Mesenchymal stem cell (in vitro differentiated cells and primary cell): ENCODE measurements around the gene ZNF503.

Source experiments
- DNase-seq: peaks from one replicate; pipeline ENCODE4 v3.0.0-alpha.2; 2013
- H2AFZ ChIP-seq: one replicate; pipeline ENCODE4 v1.6.1; 2013; ENCODE audit warnings: low read depth, mild to moderate bottlenecking, control low read depth, inconsistent platforms, low read length, moderate library complexity
- H2AK5ac ChIP-seq: 2 replicates; pipeline ENCODE4 v1.6.1; 2013; ENCODE audit warnings: low read length, moderate library complexity, mild to moderate bottlenecking, inconsistent platforms; ENCODE audit not compliant: severe bottlenecking
- H2BK120ac ChIP-seq: one replicate; pipeline ENCODE4 v1.6.1; 2013; ENCODE audit warnings: low read depth, mild to moderate bottlenecking, inconsistent platforms, low read length, moderate library complexity
- H2BK12ac ChIP-seq, 2 experiments: one replicate each; pipeline ENCODE4 v1.6.1; 2013; ENCODE audit warnings: inconsistent platforms in 2 of 2, low read length in 2 of 2, mild to moderate bottlenecking in 2 of 2, moderate library complexity in 2 of 2, control low read depth in 1 of 2
- H2BK15ac ChIP-seq: one replicate; pipeline ENCODE4 v1.6.1; 2013; ENCODE audit warnings: mild to moderate bottlenecking, low read depth, inconsistent platforms; ENCODE audit not compliant: poor library complexity, severe bottlenecking
- H2BK5ac ChIP-seq: 2 replicates; pipeline ENCODE4 v1.6.1; 2013; ENCODE audit warnings: low read depth, mild to moderate bottlenecking, low read length, control low read depth, inconsistent platforms; ENCODE audit not compliant: poor library complexity, severe bottlenecking
- H3K14ac ChIP-seq, 2 experiments: one replicate each; pipeline ENCODE4 v1.6.1; 2013; ENCODE audit warnings: inconsistent platforms in 2 of 2, low read length in 2 of 2, control low read depth in 1 of 2, mild to moderate bottlenecking in 1 of 2, moderate library complexity in 1 of 2
- H3K18ac ChIP-seq, 2 experiments: one replicate each; pipeline ENCODE4 v1.6.1; 2013; ENCODE audit warnings: inconsistent platforms in 2 of 2, low read length in 2 of 2, control low read depth in 1 of 2, low read depth in 1 of 2, mild to moderate bottlenecking in 1 of 2
- H3K23ac ChIP-seq, 2 experiments: one replicate each; pipeline ENCODE4 v1.6.1; 2013; ENCODE audit warnings: inconsistent platforms in 2 of 2, low read length in 2 of 2, mild to moderate bottlenecking in 2 of 2, moderate library complexity in 2 of 2, control low read depth in 1 of 2
- H3K27ac ChIP-seq: 2 replicates; pipeline ENCODE4 v1.5.1; 2013; ENCODE audit warnings: mild to moderate bottlenecking, moderate library complexity, low read length, control low read depth, inconsistent platforms; ENCODE audit not compliant: poor library complexity, severe bottlenecking
- H3K27me3 ChIP-seq, 2 experiments: 2 replicates each; pipeline versions ENCODE4 v1.6.1 to v1.7.0; 2013; ENCODE audit warnings: low read length in 2 of 2, mild to moderate bottlenecking in 2 of 2, moderate library complexity in 2 of 2, control low read depth in 1 of 2, inconsistent platforms in 1 of 2; ENCODE audit not compliant: control insufficient read depth in 1 of 2, insufficient read depth in 1 of 2
- H3K36me3 ChIP-seq, 2 experiments: 2 replicates each; pipeline versions ENCODE4 v1.6.1 to v1.7.0; 2013; ENCODE audit warnings: low read length in 2 of 2, control low read depth in 1 of 2, inconsistent platforms in 1 of 2, low read depth in 1 of 2, mild to moderate bottlenecking in 1 of 2; ENCODE audit not compliant: insufficient read depth in 2 of 2, control insufficient read depth in 1 of 2
- H3K4ac ChIP-seq, 2 experiments: one replicate each; pipeline ENCODE4 v1.6.1; 2013; ENCODE audit warnings: inconsistent platforms in 2 of 2, low read length in 2 of 2, mild to moderate bottlenecking in 2 of 2, moderate library complexity in 2 of 2, control low read depth in 1 of 2, low read depth in 1 of 2
- H3K4me1 ChIP-seq: 2 replicates; pipeline ENCODE4 v1.6.1; 2013; ENCODE audit warnings: low read depth, low read length, control low read depth; ENCODE audit not compliant: control insufficient read depth, insufficient read depth
- H3K4me2 ChIP-seq: 2 replicates; pipeline ENCODE4 v1.6.1; 2013; ENCODE audit warnings: low read length, mild to moderate bottlenecking, inconsistent platforms; ENCODE audit not compliant: poor library complexity, severe bottlenecking
- H3K4me3 ChIP-seq, 2 experiments: 2 replicates each; pipeline versions ENCODE4 v1.5.1 to v1.7.0; 2013; ENCODE audit warnings: low read length in 2 of 2, mild to moderate bottlenecking in 2 of 2, control low read depth in 1 of 2, low read depth in 1 of 2; ENCODE audit not compliant: insufficient read depth in 1 of 2
- H3K79me1 ChIP-seq: replicated peaks from 2 replicates; pipeline ENCODE4 v1.6.1; 2013; ENCODE audit warnings: mild to moderate bottlenecking, control low read depth, low read length, inconsistent platforms; ENCODE audit not compliant: poor library complexity, severe bottlenecking
- H3K9ac ChIP-seq: 2 replicates; pipeline ENCODE4 v1.7.0; 2013; ENCODE audit warnings: mild to moderate bottlenecking, low read length, moderate library complexity
- H3K9me3 ChIP-seq: 2 replicates; pipeline ENCODE4 v1.7.0; 2013; ENCODE audit warnings: mild to moderate bottlenecking, low read length; ENCODE audit not compliant: control insufficient read depth
- H4K8ac ChIP-seq: one replicate; pipeline ENCODE4 v1.6.1; 2013; ENCODE audit warnings: inconsistent platforms, mild to moderate bottlenecking, low read length, moderate library complexity
- H4K91ac ChIP-seq: one replicate; pipeline ENCODE4 v1.6.1; 2013; ENCODE audit warnings: mild to moderate bottlenecking, low read length, inconsistent platforms
- WGBS: methylation state at CpG from one replicate; pipeline ENCODE4 v1.1.7; 2013; ENCODE audit warnings: mixed read lengths; 5-methylcytosine and 5-hydroxymethylcytosine counted together

Gene ZNF503

DNA sequence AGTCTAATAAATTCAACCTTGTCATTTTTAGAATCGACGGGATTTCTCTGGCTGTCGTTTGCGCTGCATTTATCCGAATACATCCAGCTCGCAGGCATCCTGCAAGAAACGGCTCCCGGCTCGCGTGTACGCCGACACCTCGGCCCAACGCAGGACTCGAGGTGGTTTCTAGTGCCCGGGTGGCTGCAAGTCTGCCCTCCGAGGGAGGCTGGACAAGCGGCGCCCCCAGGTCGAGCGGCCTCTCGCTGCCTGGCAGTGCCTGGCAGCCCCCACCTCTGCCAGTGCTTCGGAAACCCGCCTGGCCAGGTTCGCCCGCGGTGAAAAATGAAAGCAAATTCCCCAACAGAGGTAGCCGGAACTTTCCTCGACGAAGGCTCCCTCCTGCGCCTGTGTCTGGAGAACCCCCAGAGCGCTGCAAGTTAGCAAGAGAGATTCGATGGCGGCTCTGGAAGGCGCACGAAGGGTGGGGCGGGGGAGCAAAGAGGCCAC, 5.7 kb upstream of the ZNF503 start:
- DNase-seq: no peak
- Histone ChIP-seq H3K79me1 (no peaks in the 10 kb centered on the region), H3K4me1 (peaks cover 45% of the 10 kb centered on the region), H2BK12ac (peak overlapping the region; percentile 56 to 95), H3K23ac (peak overlapping the region in 1 of 2 experiments; percentile 25), H2AFZ (no peak overlapping the region), H3K9ac (peak overlapping the region; percentile 100), H3K14ac (peak overlapping the region in 1 of 2 experiments; percentile 66), H4K8ac (peak overlapping the region; percentile 45), H3K27ac (no peak overlapping the region), H3K36me3 (peaks cover 3 to 6% of the 10 kb centered on the region in 2 experiments), H3K4ac (peak overlapping the region in 1 of 2 experiments; percentile 75), H3K18ac (peak overlapping the region; percentile 44 to 58), H2BK15ac (peak overlapping the region; percentile 15), H3K4me2 (peak overlapping the region; percentile 7), H3K4me3 (peak overlapping the region in 1 of 2 experiments; percentile 90), H2AK5ac (no peak overlapping the region), H3K9me3 (no peaks in the 10 kb centered on the region), H3K27me3 (peaks cover 0 to 88% of the 10 kb centered on the region in 2 experiments), H4K91ac (no peak overlapping the region), H2BK5ac (no peak overlapping the region), H2BK120ac (no peak overlapping the region)
- WGBS: 11% methylated on average over 37 of the region's 37 CpGs

DNA sequence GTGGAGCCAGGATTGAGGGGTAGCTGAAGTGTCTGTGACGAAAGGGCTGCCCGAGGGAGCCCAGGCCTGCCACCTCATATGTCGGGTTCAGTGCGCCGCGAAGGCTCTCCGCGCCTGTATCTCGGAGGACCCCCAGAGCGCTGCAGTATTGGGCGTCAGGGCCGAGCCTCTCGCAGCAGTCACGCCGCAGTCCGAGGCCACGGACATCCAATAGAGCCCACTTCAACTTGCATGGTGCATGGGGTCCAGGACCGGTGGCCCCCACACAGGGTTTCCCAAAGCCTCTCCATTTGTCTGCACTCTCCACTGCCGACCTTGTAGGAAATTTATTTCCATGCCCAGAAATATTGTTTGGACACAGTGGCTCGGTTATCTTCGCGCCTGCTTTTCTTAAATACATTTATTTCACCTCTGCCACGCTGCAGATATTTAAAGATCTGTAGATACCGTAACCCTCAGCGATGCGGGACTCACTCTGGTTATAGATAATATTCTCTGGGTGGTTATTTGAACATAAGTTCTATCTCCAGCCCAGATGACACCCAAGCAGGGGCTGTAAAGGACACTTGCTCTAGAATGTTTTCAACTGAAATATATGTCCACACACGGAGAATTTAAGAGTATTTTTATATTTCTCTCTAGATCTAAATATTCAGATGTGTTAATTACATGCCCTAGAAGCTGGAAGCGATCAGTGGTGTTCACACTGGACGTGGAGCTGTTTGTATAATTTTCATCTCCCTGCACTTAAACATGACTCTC, 5.1 kb upstream of the ZNF503 start:
- 48% methylated on average over 22 of the region's 29 CpGs for whole genome bisulfite sequencing
- H3K4me2 ChIP-seq: no peak overlapping the region

GRCh38 chr10:75405598-75406461, 4.3 kb upstream of the ZNF503 start:
- Histone ChIP-seq H2AFZ (no peak overlapping the region), H3K4me3 (peak overlapping the region in 1 of 2 experiments; percentile 97), H3K23ac (peak overlapping the region in 1 of 2 experiments; percentile 11), H3K14ac (no peak overlapping the region), H3K4ac (no peak overlapping the region), H2BK120ac (no peak overlapping the region), H3K27me3 (peaks cover 0 to 81% of the 10 kb centered on the region in 2 experiments), H3K18ac (peak overlapping the region in 1 of 2 experiments; percentile 30), H2BK5ac (no peak overlapping the region), H3K9me3 (no peaks in the 10 kb centered on the region), H3K36me3 (peaks cover 3 to 6% of the 10 kb centered on the region in 2 experiments), H2BK12ac (peak overlapping the region in 1 of 2 experiments; percentile 59), H3K4me2 (no peak overlapping the region), H2AK5ac (no peak overlapping the region), H3K27ac (no peak overlapping the region), H3K9ac (peak overlapping the region; percentile 100), H4K8ac (peak overlapping the region; percentile 53), H3K4me1 (peaks cover 47% of the 10 kb centered on the region), H3K79me1 (no peaks in the 10 kb centered on the region), H2BK15ac (peak overlapping the region; percentile 18), H4K91ac (peak overlapping the region; percentile 66)
- 24% methylated on average over 39 of the region's 39 CpGs for WGBS
- no peak for DNase-seq

More for the DNA sequence above, 5.1 kb upstream of the ZNF503 start:
- Histone ChIP-seq H3K36me3 (peaks cover 3 to 6% of the 10 kb centered on the region in 2 experiments), H4K91ac (no peak overlapping the region), H2BK120ac (no peak overlapping the region), H3K9me3 (no peaks in the 10 kb centered on the region), H2AFZ (no peak overlapping the region), H3K9ac (peak overlapping the region; percentile 100), H3K79me1 (no peaks in the 10 kb centered on the region), H3K27me3 (peaks cover 0 to 88% of the 10 kb centered on the region in 2 experiments), H3K27ac (no peak overlapping the region), H3K14ac (no peak overlapping the region), H2BK15ac (peak overlapping the region; percentile 26), H3K4me1 (peaks cover 47% of the 10 kb centered on the region), H4K8ac (no peak overlapping the region), H3K4me3 (peak overlapping the region in 1 of 2 experiments; percentile 97), H3K4ac (no peak overlapping the region), H2BK5ac (no peak overlapping the region), H3K18ac (no peak overlapping the region), H2BK12ac (peak overlapping the region in 1 of 2 experiments; percentile 59), H2AK5ac (no peak overlapping the region), H3K23ac (peak overlapping the region; percentile 11 to 25)
- no peak for DNase-seq
